NCI-H146 (cell line): ENCODE measurements around the gene NMNAT2.

Experiments
- DNase-seq: peaks from one replicate; lab custom pipeline; 2025; lab: John Stamatoyannopoulos, UW

Gene NMNAT2

GRCh38 chr1:183237046-183237445 lies 181.1 kb downstream of the NMNAT2 start:
- DNase-seq: no peak

GRCh38 chr1:183236158-183236725 lies 181.9 kb downstream of the NMNAT2 start:
- no peak for DNase-seq

GRCh38 chr1:183235503-183235902 lies 182.7 kb downstream of the NMNAT2 start:
- DNase-seq: no peak

GRCh38 chr1:183234660-183235476 lies 183.3 kb downstream of the NMNAT2 start:
- DNase-seq: peak; percentile 54

- no peak for DNase-seq
Observed at GRCh38 chr1:183233113-183233512, 185.1 kb downstream of the NMNAT2 start.

GRCh38 chr1:183231545-183231944 lies 186.6 kb downstream of the NMNAT2 start:
- no peak for DNase-seq

GRCh38 chr1:183230413-183230812 lies 187.8 kb downstream of the NMNAT2 start:
- no peak for DNase-seq

GRCh38 chr1:183228347-183229220 lies 189.6 kb downstream of the NMNAT2 start:
- DNase-seq: no peak

GRCh38 chr1:183227422-183228346 lies 190.5 kb downstream of the NMNAT2 start:
- DNase-seq: peak; percentile 26

GRCh38 chr1:183226963-183227362 lies 191.2 kb downstream of the NMNAT2 start:
- no peak for DNase-seq

GRCh38 chr1:183226361-183226760 lies 191.8 kb downstream of the NMNAT2 start:
- peak; percentile 23 for DNase-seq

- no peak for DNase-seq
Observed at GRCh38 chr1:183223467-183223866, 194.7 kb downstream of the NMNAT2 start.

- no peak for DNase-seq
Observed at GRCh38 chr1:183222909-183223308, 195.3 kb downstream of the NMNAT2 start.

GRCh38 chr1:183219616-183220009 lies 198.6 kb downstream of the NMNAT2 start:
- DNase-seq: peak; percentile 17

- peak; percentile 47 for DNase-seq
Observed at GRCh38 chr1:183218971-183219615, 199.1 kb downstream of the NMNAT2 start.

GRCh38 chr1:183218027-183218618 lies 200.1 kb downstream of the NMNAT2 start:
- peak; percentile 28 for DNase-seq

- no peak for DNase-seq
Observed at GRCh38 chr1:183215936-183216335, 202.2 kb downstream of the NMNAT2 start.

- DNase-seq: peak; percentile 35
Observed at GRCh38 chr1:183215076-183215720, 203.0 kb downstream of the NMNAT2 start.

- peak; percentile 68 for DNase-seq
Observed at GRCh38 chr1:183214021-183214970, 203.9 kb downstream of the NMNAT2 start.
